ENCODE data around the gene BFSP2. TPM values are rescaled to one million over a fixed set of nuclear protein-coding genes. Genes with fewer than 3 reads are reported as not detected.
"Not testable (repeated sequence)": the region's sequence is repeated elsewhere in the genome, so short reads cannot be mapped to it uniquely, and the experiment has no call there.

The BFSP2 gene
- total RNA-seq, 1 donor from 2014 or later = not detected

DNA sequence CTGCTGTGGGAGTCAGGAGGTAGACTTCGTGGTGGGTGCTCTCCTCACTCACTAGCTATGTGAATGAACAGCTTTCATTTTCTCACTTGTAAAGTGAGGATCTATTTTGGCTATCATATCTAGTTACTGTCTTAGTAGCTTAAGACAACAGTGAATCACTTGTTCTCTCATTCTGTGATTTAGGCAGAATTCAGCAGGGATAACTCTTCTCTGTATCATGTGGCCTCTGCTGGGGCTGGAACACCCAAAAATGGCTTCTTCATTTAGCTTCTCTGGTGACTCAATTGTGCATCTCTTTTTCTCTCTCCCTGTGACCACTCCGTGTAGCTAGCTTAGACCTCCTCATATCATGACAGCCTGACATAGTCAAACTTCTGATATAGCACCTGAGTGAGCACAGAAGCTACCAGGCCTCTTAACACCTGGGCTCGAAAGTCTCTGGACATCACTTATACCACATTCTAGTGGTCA lies 68.4 kb downstream of the BFSP2 start:
- TF ChIP-seq, protein P1, sequence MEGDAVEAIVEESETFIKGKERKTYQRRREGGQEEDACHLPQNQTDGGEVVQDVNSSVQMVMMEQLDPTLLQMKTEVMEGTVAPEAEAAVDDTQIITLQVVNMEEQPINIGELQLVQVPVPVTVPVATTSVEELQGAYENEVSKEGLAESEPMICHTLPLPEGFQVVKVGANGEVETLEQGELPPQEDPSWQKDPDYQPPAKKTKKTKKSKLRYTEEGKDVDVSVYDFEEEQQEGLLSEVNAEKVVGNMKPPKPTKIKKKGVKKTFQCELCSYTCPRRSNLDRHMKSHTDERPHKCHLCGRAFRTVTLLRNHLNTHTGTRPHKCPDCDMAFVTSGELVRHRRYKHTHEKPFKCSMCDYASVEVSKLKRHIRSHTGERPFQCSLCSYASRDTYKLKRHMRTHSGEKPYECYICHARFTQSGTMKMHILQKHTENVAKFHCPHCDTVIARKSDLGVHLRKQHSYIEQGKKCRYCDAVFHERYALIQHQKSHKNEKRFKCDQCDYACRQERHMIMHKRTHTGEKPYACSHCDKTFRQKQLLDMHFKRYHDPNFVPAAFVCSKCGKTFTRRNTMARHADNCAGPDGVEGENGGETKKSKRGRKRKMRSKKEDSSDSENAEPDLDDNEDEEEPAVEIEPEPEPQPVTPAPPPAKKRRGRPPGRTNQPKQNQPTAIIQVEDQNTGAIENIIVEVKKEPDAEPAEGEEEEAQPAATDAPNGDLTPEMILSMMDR (IDR thresholded peaks at IDR 0.05; ENCODE audit: insufficient read depth, low read length, poor library complexity, severe bottlenecking) = no peak
- H3K4me3 ChIP-seq (ENCODE audit: low read depth, low read length) = no peak overlapping the region
- H3K36me3 ChIP-seq (ENCODE audit: control insufficient read depth, insufficient read depth, low read length) = no peaks in the 10 kb centered on the region
- no peaks in the 10 kb centered on the region for H3K27me3 ChIP-seq (ENCODE audit: control insufficient read depth, insufficient read depth, low read length)
- DNase-seq (ENCODE audit: low read depth) = no peak

DNA sequence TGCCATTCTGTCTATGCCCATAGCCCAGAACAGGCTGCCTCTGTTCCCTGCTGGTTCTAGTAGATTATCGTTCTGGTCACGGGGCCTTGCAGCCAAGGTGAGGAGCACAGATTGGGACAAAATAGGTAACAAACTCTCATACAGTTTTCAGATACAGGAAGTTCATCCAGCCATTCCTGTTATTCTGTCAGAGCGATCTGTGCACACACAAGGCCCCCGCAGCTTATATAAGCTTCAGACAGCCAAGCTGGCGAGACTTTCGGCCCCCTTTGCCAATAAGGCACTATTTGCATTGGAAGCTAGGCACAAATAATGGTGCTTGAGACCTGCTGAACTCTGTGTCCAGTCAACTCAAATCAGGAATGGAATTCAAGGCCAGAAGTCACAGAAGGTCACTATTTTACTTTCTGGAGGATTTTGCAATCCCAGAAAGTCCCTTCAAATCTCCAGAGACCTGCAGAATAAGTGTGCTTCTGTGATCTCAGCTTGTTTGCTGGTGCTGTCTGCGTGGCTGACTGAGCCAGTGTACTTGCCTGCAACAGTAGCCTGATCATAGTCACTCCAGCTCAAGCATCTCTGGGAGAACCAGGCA lies 69.4 kb downstream of the BFSP2 start:
- no peaks in the 10 kb centered on the region for H3K36me3 ChIP-seq (ENCODE audit: control insufficient read depth, insufficient read depth, low read length)
- no peaks in the 10 kb centered on the region for H3K27me3 ChIP-seq (ENCODE audit: control insufficient read depth, insufficient read depth, low read length)
- DNase-seq (ENCODE audit: low read depth) = no peak
- H3K4me3 ChIP-seq (ENCODE audit: low read depth, low read length) = no peak overlapping the region
- TF ChIP-seq, protein P1 (IDR thresholded peaks at IDR 0.05; ENCODE audit: insufficient read depth, low read length, poor library complexity, severe bottlenecking) = no peak

DNA sequence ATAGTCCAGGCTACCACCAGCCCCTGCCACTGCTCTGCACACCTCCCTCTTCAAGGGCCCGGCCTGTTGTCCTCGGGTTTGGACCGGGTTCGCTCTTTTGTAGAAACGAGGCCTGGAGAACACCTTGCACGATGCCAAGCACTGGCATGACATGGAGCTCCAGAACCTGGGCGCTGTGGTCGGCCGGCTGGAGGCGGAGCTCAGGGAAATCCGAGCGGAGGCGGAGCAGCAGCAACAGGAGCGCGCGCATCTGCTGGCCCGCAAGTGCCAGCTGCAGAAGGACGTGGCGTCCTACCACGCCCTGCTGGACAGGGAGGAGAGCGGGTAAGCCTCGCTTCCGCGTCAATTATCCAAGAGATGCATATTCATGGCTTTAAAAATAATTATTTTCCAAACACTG lies 72.4 kb downstream of the BFSP2 start:
- no peaks in the 10 kb centered on the region for H3K36me3 ChIP-seq (ENCODE audit: control insufficient read depth, insufficient read depth, low read length)
- no peaks in the 10 kb centered on the region for H3K27me3 ChIP-seq (ENCODE audit: control insufficient read depth, insufficient read depth, low read length)
- TF ChIP-seq, protein P1 (IDR thresholded peaks at IDR 0.05; ENCODE audit: insufficient read depth, low read length, poor library complexity, severe bottlenecking) = no peak
- DNase-seq (ENCODE audit: low read depth) = no peak
- no peak overlapping the region for H3K4me3 ChIP-seq (ENCODE audit: low read depth, low read length)

DNA sequence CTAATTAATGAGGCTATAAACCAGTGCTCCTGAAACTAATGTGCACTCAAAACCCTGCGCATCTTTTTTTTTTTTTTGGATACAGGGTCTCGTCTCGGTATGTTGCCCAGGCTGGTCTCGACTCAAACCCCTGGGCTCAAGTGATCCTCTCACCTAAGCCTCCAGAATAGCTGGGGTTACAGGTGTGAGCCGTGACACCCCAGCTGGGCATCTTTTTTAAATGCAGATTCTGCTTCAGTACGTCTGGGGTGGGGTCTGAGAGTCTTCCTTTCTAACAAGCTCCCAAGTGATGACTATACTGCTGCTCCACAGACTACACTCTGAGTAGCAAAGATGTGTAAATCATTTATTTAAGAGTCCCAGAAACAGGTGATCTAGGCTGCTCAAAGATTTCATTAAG lies 73.0 kb downstream of the BFSP2 start:
- no peak for DNase-seq (ENCODE audit: low read depth)
- Histone ChIP-seq H3K4me3 (ENCODE audit: low read depth, low read length) (no peak overlapping the region), H3K36me3 (ENCODE audit: control insufficient read depth, insufficient read depth, low read length) (no peaks in the 10 kb centered on the region), H3K27me3 (ENCODE audit: control insufficient read depth, insufficient read depth, low read length) (no peaks in the 10 kb centered on the region)
- TF ChIP-seq, protein P1 (IDR thresholded peaks at IDR 0.05; ENCODE audit: insufficient read depth, low read length, poor library complexity, severe bottlenecking) = no peak

DNA sequence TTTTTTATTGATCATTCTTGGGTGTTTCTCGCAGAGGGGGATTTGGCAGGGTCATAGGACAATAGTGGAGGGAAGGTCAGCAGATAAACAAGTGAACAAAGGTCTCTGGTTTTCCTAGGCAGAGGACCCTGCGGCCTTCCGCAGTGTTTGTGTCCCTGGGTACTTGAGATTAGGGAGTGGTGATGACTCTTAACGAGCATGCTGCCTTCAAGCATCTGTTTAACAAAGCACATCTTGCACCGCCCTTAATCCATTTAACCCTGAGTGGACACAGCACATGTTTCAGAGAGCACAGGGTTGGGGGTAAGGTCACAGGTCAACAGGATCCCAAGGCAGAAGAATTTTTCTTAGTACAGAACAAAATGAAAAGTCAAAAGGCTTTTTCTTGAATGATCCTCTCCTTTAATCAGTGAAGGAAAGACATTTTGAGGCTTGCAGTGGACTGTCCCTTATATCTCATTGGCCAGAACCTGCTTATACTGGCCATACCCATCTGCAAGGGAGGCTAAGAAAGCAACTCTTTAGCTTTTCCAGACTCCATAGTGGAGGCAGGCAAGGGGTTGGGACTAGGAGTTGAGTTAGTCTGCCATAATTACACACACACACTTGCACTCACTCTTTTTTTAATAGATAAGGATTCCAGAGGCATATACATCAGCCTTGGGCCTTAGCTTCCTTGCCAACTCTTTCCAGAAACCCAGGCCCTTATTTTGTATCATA lies 73.8 kb downstream of the BFSP2 start:
- DNase-seq (ENCODE audit: low read depth); H3K36me3 ChIP-seq (ENCODE audit: control insufficient read depth, insufficient read depth, low read length); H3K27me3 ChIP-seq (ENCODE audit: control insufficient read depth, insufficient read depth, low read length); H3K4me3 ChIP-seq (ENCODE audit: low read depth, low read length): not testable (repeated sequence)

DNA sequence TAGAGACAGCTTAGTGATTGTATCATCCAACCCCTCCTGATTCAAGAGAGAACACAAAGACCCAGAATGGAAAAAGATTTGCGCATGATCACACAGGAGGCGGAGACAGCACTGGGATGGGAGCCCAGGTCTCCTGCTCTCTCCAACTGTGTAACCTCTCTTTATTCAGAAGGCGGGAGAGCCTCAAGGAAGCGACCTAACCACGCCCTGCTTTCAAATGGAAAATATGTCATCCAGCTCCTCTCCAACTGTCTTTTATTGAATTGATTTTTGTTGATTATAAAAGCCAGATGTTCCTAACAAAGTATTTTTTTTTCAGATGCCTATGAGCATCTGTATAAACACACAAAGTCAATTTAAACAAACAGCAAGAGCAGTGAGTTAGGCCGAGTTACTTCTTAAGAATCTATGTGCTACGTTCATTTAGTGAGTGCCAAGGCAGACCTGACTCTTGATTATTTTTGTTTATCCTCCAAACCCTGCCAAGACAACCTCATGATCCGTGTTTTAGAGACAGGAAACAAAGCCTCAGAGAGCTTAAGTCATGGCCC lies 74.5 kb downstream of the BFSP2 start:
- H3K36me3 ChIP-seq (ENCODE audit: control insufficient read depth, insufficient read depth, low read length) = no peaks in the 10 kb centered on the region
- no peaks in the 10 kb centered on the region for H3K27me3 ChIP-seq (ENCODE audit: control insufficient read depth, insufficient read depth, low read length)
- DNase-seq (ENCODE audit: low read depth) = no peak
- no peak overlapping the region for H3K4me3 ChIP-seq (ENCODE audit: low read depth, low read length)
- TF ChIP-seq, protein P1 (IDR thresholded peaks at IDR 0.05; ENCODE audit: insufficient read depth, low read length, poor library complexity, severe bottlenecking) = no peak
